HG02571 (cell line): ENCODE data around the gene CCDC50.
A peak's percentile ranks its signal among the peaks of the same experiment; 100 is the strongest.

ENCODE experiments used
- ATAC-seq: cut with Tn5 transposase; IDR thresholded peaks from one replicate; pipeline ENCODE4 v1.9.1; 2021; ENCODE audit warnings: mild to moderate bottlenecking, moderate library complexity; ENCODE audit not compliant: unreplicated experiment

Gene CCDC50, protein sequence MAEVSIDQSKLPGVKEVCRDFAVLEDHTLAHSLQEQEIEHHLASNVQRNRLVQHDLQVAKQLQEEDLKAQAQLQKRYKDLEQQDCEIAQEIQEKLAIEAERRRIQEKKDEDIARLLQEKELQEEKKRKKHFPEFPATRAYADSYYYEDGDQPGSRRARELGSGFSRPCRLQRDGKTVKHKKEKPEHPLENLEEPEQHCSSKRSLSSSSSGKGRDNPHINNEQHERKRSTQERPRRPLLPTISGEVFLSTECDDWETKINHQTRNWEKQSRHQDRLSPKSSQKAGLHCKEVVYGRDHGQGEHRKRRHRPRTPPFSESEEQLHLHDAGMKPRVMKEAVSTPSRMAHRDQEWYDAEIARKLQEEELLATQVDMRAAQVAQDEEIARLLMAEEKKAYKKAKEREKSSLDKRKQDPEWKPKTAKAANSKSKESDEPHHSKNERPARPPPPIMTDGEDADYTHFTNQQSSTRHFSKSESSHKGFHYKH

DNA sequence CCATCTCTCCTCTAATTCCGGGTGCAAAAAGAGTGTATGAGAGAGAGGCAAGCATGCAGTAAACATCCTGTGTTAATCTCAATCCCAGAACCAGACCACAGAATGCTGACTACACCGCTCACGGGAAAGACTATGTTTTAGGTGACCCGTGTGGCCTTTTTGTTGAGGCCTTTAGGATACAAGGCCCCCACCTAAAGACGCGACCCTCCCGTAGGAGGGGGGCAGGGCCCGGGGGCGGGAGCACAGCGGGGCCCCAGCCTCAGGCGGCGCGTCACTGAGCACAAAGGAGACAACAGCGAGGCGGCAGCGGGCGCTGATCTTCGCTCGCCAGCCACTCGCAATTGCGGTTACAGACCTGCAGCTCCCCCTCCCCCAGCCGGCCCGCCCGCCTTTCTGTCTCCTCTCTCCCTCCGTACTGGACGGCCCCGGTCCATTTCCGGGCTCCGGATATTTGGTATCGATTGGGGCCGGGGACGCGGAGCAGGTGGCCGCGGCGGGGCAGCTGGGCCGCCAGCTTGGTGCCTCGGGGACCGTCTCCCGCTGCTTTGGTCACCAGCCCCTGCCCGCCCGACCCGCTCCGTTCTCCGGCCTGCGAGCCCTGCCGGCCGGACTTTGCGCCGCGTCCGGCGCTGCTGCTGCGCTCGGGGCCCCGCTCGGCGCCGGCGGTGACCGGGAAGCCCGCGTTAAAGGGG is at the start of gene CCDC50:
Gene CCDC50 (plus strand): TSS at position 433 of the 692 bp plus-strand sequence. CDS start 281 bp downstream, outside the sequence.
- peak; percentile 72 for ATAC-seq

DNA sequence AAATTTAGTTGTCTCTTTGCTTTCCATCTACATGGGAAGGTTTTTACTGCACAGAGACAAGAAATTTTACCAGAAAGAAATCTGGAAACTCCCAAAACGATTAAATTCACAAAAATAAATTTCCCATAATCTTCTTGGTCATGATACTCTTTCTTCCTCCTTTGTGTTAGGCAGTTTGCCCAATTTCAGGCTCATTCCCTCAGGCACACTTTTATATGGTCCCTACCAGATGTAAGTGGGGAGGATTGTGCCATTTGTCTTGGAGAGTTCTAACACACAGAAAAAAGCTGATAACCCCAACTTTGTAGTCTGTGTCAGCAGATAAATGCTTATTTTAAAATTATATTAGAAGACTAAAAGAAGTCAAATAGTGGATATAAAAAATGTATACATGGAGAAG is 49.1 kb upstream of the CCDC50 start:
- ATAC-seq, result no peak

DNA sequence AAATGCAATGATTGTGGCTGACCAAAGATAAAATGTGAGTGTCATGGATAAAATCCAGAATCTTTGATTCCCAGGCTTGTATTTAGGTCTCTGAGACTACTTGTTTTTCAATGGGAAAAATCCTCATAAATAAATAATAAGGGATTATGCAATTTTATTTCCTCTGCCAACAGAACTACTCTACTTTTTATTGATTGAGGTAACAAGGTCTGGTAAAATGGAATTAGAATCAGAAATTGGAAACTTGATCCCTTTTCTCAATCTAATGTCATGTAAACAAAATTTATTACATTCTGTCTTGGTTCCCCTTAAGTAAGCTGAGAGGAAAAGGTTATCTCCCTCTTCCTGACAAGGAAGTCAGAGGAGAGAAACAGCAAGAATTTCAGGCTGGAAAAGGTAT is 48.3 kb upstream of the CCDC50 start:
- ATAC-seq, result no peak

DNA sequence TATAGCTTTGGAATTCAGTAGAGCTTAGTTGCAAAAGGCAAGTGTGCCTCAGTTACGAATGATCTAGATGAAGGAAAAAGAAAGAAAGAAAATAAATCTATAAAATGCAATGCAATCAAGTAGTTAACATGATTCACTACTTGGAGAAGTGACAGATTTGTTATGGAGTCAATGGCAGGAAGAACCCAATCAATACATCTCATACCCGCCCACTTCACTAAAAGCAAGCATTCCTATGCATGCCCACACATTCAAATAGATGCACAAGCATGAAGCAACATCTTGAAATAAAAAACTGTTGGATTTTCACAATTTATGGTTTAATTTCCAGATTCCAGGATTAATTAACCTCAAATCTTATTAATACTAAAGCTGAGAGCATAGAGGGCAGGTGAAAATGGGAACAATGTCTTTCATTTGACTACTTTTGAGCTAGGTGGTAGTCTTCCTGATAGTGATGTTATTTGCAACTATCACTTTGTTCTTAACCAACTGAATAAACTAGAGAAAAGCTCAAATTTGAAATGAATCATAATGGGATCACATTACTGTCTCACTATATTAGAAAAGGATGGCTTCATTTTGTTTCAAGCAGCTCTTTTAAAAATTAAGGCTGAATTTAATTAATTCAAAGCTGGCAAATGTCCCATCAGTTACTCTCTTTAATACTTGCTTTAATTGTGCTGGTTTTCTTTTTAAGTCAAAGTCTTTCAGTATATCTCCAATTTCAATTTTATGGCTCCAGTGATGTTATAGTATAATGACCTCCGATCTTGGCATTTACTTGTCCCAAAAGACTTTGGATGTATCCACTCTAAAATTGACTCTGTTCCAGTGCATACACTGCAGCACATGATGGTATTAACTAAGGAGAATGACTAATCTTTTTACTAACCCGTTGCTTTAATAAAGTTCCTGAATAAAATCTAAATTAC is 46.7 kb upstream of the CCDC50 start:
- ATAC-seq, result no peak

DNA sequence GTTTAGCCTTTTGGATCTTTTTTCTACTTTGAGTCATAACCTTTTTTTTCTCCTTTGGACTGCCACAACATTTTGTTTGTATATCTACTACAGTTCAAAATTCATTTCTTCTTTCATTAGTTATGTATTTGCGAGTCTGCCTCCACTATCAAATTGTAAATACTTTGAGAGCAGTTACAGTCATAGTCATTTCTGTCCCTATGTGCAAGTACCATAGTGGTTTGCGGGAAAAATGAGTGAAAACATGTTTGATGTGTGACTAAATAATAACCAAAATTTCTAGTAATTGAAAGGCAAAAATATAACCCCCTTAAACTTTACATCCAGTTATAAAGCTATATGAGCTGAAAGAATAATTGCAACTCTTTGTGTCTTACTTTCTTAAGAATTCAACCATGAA is 45.8 kb upstream of the CCDC50 start:
- ATAC-seq, result no peak

DNA sequence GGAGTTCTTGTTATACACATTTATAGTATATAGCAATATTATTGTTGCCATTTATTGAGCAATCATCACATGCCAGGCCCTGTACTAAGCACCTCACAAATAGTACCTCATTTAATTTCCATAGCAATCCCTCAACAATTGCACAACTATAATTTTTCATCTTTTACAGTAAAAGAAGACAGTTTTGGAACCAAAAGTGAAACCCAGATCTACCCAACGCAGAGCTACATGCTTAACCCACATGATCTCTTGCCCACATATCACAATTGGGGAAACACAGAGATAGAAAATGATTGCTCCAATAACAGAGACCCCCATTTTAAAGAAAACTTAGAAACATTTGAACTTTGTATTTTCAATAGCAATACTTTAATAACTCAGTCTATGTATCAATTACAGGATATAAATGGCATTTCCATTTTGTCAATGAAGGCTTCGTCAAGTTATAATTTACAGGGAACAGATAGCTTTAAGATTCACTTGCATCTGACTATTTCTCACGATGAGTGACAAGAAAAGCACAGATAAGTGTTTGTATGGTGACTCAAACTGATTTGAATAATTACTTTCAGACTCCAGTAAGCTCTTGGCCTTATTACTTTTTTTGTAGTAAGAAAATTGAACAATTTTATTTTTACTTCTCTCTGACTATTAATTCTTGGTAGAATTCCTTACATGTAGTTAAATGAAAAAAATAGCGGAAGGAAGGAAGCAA is 38.7 kb upstream of the CCDC50 start:
- ATAC-seq, result peak; percentile 79

DNA sequence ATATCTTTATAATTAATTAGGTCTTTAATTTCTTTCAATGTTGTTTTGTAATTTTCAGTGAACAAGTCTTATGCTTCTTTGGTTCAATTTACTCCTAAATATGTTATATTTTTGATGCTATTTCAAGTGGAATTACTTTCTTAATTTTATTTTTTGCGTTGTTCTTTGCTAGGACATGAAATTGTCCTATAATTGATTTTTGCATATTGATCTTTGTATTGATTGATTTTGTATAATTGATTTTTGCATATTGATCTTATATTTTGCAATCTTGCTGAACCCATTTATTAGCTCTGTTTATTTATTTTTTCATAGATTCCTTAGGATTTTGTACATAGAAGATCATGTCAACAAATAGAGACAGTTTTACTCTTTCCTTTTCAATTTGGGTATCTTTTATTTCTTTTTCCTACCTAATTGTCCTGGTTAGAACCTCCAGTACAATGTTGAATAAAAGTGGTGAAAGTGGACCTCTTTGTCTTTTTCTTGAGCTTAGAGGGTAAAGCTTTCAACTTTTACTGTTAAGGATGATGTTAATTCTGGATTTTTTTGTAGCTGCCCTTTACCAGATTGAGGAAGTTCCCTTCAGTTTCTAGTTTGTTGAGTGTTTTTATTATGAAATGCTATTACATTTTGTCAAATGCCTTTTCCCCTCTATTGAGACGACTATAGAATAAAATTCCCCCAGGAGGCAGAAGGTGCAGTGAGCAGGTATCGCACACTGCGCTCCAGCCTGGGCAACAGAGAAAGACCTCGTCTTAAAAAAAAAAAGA is 36.8 kb upstream of the CCDC50 start:
- no peak for ATAC-seq

DNA sequence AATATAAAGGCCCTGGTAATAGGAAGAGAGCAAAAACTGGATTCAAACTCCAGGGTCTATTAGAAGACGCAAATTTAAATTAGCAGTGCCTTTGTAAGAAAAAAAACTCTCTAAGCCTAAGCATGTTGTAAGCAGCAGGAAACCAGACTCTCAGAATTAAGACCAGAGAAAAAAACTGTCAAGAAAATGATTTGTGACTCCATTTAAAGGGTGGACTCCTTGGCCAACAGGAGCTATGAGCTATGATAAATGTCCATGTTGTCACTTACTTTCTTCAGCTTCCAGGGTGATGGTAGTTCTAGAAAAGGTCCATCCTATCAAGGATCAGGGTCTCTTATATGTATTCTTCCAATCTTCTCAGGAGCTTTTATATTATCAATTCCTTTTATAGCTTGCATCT is 34.9 kb upstream of the CCDC50 start:
- no peak for ATAC-seq

DNA sequence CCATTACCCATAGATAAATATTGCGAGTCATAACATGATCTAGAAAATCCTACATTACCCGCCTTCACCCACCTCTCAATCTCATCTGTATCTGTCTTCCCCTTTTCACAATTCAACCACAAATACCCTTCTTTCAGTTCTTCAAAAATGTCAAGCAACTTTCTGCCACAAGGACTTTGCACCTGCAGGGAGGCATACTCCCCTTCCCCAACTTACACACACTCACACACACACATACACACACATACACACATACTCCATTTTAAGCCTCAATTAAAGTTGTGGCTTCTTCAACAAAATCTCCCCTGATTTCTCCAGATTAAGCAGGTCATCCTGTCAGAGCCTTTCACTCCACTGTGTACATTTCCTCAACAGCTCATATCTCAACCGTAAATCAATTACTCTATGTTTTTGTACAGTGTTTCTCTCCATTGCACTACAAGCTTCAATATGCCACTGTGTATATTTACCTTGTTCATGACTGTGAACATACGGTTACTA is 33.1 kb upstream of the CCDC50 start:
- peak; percentile 81 for ATAC-seq

DNA sequence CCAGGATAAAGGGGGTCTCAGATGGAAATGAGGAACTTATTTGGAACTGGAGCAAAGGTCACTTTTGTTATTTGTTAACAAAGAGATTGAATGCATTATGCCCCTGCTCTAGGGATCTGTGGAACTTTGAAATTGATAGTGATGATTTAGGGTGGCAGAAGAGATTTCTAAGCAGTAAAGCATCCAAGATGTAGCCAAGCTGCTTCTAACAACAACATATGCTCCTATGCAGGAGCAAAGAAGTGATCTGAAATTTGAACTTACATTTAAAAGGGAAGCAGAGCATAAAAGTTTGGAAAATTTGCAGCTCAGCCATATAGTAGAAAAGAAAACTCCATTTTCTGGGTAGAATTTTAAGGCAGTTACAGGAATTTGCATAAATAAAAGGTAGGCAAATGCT is 30.3 kb upstream of the CCDC50 start:
- ATAC-seq, result no peak

DNA sequence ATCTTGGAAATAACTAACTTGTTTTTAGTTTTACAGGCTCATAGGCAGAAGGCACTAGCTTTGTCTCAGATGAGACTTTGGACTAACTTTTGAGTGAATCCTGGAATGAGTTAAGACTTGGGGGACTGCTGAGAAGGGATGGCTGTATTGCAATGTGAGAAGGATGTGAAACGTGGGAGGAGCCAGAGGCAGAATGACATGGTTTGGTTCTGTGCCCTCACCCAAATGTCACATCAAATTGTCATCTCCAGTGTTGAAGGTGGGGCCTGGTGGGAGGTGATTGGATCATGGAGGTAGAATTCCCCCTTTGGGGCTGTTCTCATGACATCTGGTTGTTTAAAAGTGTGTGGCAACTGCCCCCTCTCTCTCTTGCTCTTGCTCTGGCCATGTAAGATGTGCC is 28.8 kb upstream of the CCDC50 start:
- peak; percentile 30 for ATAC-seq

DNA sequence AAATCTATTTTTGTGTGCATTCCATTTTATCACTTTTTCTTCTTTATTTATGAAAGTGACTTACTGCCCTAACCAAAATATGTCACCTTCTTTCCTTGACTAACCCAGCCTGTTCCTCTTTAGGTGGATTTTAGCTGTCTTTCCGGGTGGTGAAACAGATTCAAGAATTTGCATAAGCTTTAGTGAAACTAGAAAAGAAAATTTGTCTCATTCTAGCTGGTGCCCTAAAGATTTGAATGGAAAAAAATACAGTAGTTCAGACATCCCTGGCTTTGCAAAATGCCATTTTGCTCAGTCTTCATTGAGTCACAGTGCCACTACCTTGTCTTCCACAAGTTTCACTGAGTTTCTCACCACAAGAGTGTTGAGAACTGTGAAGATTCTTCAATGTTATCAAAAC is 28.2 kb upstream of the CCDC50 start:
- ATAC-seq, result peak; percentile 75

DNA sequence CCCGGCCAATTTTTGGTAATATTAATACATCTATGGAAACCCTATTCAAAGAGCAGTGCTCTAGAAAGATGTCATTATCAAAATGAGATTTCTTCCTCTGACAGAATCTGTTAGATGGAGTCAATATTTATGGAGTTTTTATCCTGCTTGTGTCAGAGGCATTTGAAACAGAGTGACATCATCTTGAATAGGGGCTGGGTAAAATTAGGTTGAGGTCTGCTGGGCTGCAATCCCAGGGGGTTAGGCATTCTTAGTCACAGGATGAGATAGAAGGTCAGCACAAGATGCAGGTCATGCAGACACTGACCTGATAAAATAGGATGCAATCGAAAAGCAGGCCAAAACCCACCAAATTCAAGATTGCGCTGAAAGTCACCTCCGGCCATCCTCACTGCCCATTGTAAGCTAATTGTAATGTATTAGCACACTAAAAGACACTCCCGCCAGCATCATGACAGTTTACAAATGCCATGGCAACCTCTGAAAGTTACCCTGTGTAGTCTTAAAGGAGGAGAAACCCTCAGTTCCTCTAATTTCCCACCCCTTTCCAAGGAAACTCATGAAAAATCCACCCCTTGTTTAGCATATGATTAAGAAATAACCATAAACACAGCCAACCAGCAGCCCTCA is 27.3 kb upstream of the CCDC50 start:
- ATAC-seq, result no peak

DNA sequence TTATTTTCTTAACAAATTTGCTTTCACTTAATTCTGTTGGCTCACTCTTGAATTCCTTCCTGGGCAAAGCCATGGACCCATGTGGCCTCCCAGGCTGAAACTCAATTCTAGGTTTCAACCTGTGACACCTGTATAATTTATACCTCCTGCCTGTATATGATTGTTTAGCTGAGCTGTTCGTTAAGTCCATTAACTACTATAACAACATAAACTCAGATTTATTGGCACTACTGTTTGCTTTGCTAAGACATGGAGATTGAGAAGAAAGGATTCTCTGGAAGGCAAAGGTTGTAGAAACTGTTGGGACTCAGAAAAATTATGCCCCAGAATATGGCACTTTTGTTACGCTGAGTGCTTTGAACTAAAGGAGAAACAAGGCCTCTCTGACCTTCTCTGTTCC is 26.7 kb upstream of the CCDC50 start:
- no peak for ATAC-seq

DNA sequence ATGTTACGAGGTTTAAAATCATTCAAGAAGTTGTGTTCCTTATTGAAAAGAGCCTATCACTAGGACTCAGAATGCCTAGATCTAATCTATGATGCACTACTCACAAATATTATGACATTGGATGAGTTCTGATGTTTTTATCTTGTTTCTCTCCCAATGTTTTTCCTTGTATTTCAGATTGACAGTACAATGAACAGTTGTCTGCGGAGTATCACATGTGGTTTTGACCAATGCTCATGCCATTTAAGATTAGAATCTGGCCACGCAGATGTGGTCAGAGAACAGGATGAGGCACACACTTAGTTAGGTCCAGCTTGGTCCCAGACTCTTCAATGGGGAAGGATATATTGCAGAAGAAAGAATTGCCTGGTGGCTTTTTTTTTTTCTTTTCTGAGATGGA is 25.6 kb upstream of the CCDC50 start:
- ATAC-seq, result no peak

DNA sequence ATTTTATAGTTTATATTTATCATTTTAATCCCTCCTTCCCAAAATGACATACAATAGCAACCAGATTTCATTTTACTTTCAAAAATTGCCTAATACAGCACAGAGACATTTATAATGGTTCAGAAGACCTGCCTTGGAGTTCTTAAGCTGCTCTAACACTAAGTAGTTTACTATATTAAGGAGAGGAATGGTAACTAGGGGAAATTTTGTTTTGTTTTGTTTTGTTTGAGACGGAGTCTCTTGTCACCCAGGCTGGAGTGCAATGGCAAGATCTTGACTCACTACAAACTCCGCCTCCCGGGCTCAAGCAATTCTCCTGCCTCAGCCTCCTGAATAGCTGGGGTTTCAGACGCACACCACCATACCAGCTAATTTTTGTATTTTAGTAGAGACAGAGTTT is 22.8 kb upstream of the CCDC50 start:
- ATAC-seq, result no peak

DNA sequence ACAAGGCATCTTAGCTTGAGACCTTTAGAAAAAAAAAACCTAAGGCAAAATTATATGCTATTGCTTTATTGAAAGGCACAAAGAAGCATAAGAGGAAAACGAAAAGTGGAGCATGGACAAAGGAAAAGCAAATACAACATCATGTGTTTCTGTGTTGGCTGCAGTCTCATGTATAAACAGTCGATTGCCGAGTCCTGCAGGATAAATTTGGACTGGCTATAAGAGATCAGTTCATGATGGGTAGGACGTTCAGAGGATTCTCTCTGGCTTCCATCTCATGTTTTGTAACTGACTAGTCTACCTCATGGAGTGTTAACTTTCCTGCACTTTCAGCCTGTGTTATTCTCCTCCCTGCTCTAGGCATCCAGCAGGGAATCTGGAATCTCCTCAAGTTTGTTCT is 21.9 kb upstream of the CCDC50 start:
- ATAC-seq, result no peak

DNA sequence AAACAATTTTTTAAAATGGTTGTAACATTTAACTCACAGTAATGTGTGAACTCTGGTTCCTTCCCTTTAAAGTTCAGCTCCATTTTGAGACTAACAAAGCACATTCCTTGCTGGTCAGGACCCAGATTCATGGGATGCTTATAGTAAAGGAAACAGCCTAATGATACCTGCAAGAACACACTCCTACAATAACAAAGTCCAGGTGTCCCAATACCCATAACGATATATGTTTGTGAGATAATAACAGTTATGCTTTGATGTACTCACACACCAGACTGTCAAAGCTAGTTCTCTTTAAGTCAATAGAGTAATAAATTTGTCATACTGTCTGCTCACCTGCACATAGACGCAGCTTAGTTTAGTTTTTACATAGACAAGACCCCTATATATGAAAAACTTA is 15.9 kb upstream of the CCDC50 start:
- no peak for ATAC-seq

DNA sequence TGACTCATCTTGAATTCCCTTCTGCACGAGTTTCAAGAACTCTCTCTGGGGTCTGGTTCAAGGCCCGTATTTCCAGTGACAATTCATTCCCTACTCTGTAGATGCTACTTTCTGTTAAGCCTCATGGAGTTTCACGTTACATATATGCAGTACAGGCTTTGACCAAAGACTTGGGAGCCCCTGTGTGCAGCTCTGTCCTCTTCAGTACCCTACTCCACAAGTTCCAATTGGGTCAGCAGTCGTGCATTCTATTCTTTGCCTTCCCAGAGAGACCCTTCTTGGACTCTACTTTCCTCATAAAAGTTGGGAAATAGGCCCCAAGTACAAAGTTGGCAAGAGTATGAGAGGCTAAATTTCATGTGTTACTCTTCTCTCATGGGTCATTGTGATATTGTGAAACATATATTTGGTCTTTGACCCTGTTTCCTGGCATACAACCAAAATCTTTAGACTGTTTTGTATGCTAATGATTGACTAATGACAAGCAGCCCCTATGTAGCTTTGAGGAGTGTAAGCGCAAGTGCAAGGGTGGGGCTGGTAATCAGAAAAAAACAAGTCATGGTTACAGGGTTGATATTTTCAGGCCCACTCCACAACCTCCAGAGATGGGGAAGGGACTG is 15.0 kb upstream of the CCDC50 start:
- ATAC-seq, result no peak
